ENCODE measurements around the gene ECSIT. TPM values are rescaled to one million over a fixed set of nuclear protein-coding genes. Genes with fewer than 3 reads are reported as not detected.
"Not testable (repeated sequence)": the region's sequence is repeated elsewhere in the genome, so short reads cannot be mapped to it uniquely, and the experiment has no call there.

ECSIT gene
- total RNA-seq, 2 experiments from 2014 or later, result 42.6 to 46.0 TPM

- H3K27ac Mint-ChIP-seq, result no peak overlapping the region
- H3K27me3 Mint-ChIP-seq (ENCODE audit: low read depth), result peaks cover 30% of the 10 kb centered on the region
- CTCF ChIA-PET, result no interaction called here
- H3K4me1 Mint-ChIP-seq (ENCODE audit: low read depth), result peaks cover 16% of the 10 kb centered on the region
- intact Hi-C loops (cut with micrococcal nuclease), result no loop called here
- no peak overlapping the region for H3K4me3 Mint-ChIP-seq
- peaks cover 7% of the 10 kb centered on the region for H3K36me3 Mint-ChIP-seq (ENCODE audit: low read depth)
- H3K9me3 Mint-ChIP-seq, result no peaks in the 10 kb centered on the region
- DNase-seq, result peak; percentile 35
Observed at GRCh38 chr19:11479090-11479897, 49.6 kb downstream of the ECSIT start.

GRCh38 chr19:11478167-11479089 is 50.5 kb downstream of the ECSIT start:
- no peaks in the 10 kb centered on the region for H3K9me3 Mint-ChIP-seq
- H3K27me3 Mint-ChIP-seq (ENCODE audit: low read depth), result peaks cover 28% of the 10 kb centered on the region
- peaks cover 16% of the 10 kb centered on the region for H3K4me1 Mint-ChIP-seq (ENCODE audit: low read depth)
- peaks cover 3% of the 10 kb centered on the region for H3K36me3 Mint-ChIP-seq (ENCODE audit: low read depth)
- H3K27ac Mint-ChIP-seq, result no peak overlapping the region
- CTCF ChIA-PET, result no interaction called here
- intact Hi-C loops (cut with micrococcal nuclease), result no loop called here
- DNase-seq, result no peak
- no peak overlapping the region for H3K4me3 Mint-ChIP-seq

GRCh38 chr19:11475861-11476260 is 53.1 kb downstream of the ECSIT start:
- Mint-ChIP-seq H3K9me3 (no peaks in the 10 kb centered on the region), H3K27ac (no peak overlapping the region), H3K4me1 (ENCODE audit: low read depth) (peaks cover 5% of the 10 kb centered on the region), H3K36me3 (ENCODE audit: low read depth) (no peaks in the 10 kb centered on the region), H3K4me3 (no peak overlapping the region), H3K27me3 (ENCODE audit: low read depth) (peaks cover 20% of the 10 kb centered on the region)
- CTCF ChIA-PET, result no interaction called here
- no peak for DNase-seq
- intact Hi-C loops (cut with micrococcal nuclease), result no loop called here

- DNase-seq; H3K9me3 Mint-ChIP-seq; CTCF ChIA-PET; intact Hi-C loops (cut with micrococcal nuclease); H3K36me3 Mint-ChIP-seq (ENCODE audit: low read depth); H3K4me3 Mint-ChIP-seq; H3K4me1 Mint-ChIP-seq (ENCODE audit: low read depth); H3K27ac Mint-ChIP-seq: not testable (repeated sequence)
- peaks cover 20% of the 10 kb centered on the region for H3K27me3 Mint-ChIP-seq (ENCODE audit: low read depth)
Observed at GRCh38 chr19:11475343-11475742, 53.6 kb downstream of the ECSIT start.

GRCh38 chr19:11473725-11474124 is 55.2 kb downstream of the ECSIT start:
- peaks cover 15% of the 10 kb centered on the region for H3K27me3 Mint-ChIP-seq (ENCODE audit: low read depth)
- no peak overlapping the region for H3K4me3 Mint-ChIP-seq
- H3K4me1 Mint-ChIP-seq (ENCODE audit: low read depth), result peaks cover under 1% of the 10 kb centered on the region
- DNase-seq, result no peak
- H3K27ac Mint-ChIP-seq, result no peak overlapping the region
- intact Hi-C loops (cut with micrococcal nuclease), result no loop called here
- H3K36me3 Mint-ChIP-seq (ENCODE audit: low read depth), result no peaks in the 10 kb centered on the region
- CTCF ChIA-PET, result interaction anchor here (0.6 to 0.8 kb wide), 3 partner anchors 9 to 22 kb away, joined by 3 to 4 read pairs (median 4); no protein-coding TSS in a partner anchor
- no peaks in the 10 kb centered on the region for H3K9me3 Mint-ChIP-seq

- H3K27ac Mint-ChIP-seq; H3K4me1 Mint-ChIP-seq (ENCODE audit: low read depth); intact Hi-C loops (cut with micrococcal nuclease); H3K27me3 Mint-ChIP-seq (ENCODE audit: low read depth); H3K9me3 Mint-ChIP-seq; H3K4me3 Mint-ChIP-seq; H3K36me3 Mint-ChIP-seq (ENCODE audit: low read depth); DNase-seq: not testable (repeated sequence)
- CTCF ChIA-PET, result interaction anchor here (0.7 to 2.5 kb wide), 2 partner anchors 14 to 38 kb away, joined by 4 to 10 read pairs; no protein-coding TSS in a partner anchor
Observed at GRCh38 chr19:11468266-11468845, 60.6 kb downstream of the ECSIT start.

- Mint-ChIP-seq H3K4me3 (no peak overlapping the region), H3K4me1 (ENCODE audit: low read depth) (no peaks in the 10 kb centered on the region), H3K27ac (no peak overlapping the region), H3K9me3 (no peaks in the 10 kb centered on the region), H3K27me3 (ENCODE audit: low read depth) (no peaks in the 10 kb centered on the region), H3K36me3 (ENCODE audit: low read depth) (no peaks in the 10 kb centered on the region)
- intact Hi-C loops (cut with micrococcal nuclease), result no loop called here
- DNase-seq, result no peak
- CTCF ChIA-PET, result no interaction called here
Observed at GRCh38 chr19:11465600-11465999, 63.3 kb downstream of the ECSIT start.

- H3K4me1 Mint-ChIP-seq (ENCODE audit: low read depth), result no peaks in the 10 kb centered on the region
- intact Hi-C loops (cut with micrococcal nuclease), result no loop called here
- H3K9me3 Mint-ChIP-seq, result no peaks in the 10 kb centered on the region
- H3K36me3 Mint-ChIP-seq (ENCODE audit: low read depth), result no peaks in the 10 kb centered on the region
- H3K4me3 Mint-ChIP-seq, result no peak overlapping the region
- CTCF ChIA-PET, result no interaction called here
- DNase-seq, result no peak
- no peak overlapping the region for H3K27ac Mint-ChIP-seq
- H3K27me3 Mint-ChIP-seq (ENCODE audit: low read depth), result peaks cover 3% of the 10 kb centered on the region
Observed at GRCh38 chr19:11464333-11465265, 64.3 kb downstream of the ECSIT start.

GRCh38 chr19:11463391-11463790 is 65.5 kb downstream of the ECSIT start:
- no peak for DNase-seq
- CTCF ChIA-PET, result no interaction called here
- intact Hi-C loops (cut with micrococcal nuclease), result no loop called here
- Mint-ChIP-seq H3K9me3 (no peaks in the 10 kb centered on the region), H3K4me1 (ENCODE audit: low read depth) (no peaks in the 10 kb centered on the region), H3K27ac (no peak overlapping the region), H3K4me3 (no peak overlapping the region), H3K36me3 (ENCODE audit: low read depth) (no peaks in the 10 kb centered on the region), H3K27me3 (ENCODE audit: low read depth) (peaks cover 3% of the 10 kb centered on the region)

- no peaks in the 10 kb centered on the region for H3K4me1 Mint-ChIP-seq (ENCODE audit: low read depth)
- CTCF ChIA-PET, result interaction anchor here (0.7 kb wide), 1 partner anchor 34 kb away, joined by 5 read pairs; no protein-coding TSS in a partner anchor
- DNase-seq, result no peak
- H3K27ac Mint-ChIP-seq, result no peak overlapping the region
- H3K27me3 Mint-ChIP-seq (ENCODE audit: low read depth), result peaks cover 3% of the 10 kb centered on the region
- H3K36me3 Mint-ChIP-seq (ENCODE audit: low read depth), result no peaks in the 10 kb centered on the region
- intact Hi-C loops (cut with micrococcal nuclease), result no loop called here
- no peaks in the 10 kb centered on the region for H3K9me3 Mint-ChIP-seq
- H3K4me3 Mint-ChIP-seq, result no peak overlapping the region
Observed at GRCh38 chr19:11461453-11461852, 67.5 kb downstream of the ECSIT start.

- peaks cover 3% of the 10 kb centered on the region for H3K27me3 Mint-ChIP-seq (ENCODE audit: low read depth)
- no peaks in the 10 kb centered on the region for H3K9me3 Mint-ChIP-seq
- H3K4me3 Mint-ChIP-seq, result no peak overlapping the region
- peak; percentile 46 for DNase-seq
- intact Hi-C loops (cut with micrococcal nuclease), result no loop called here
- H3K36me3 Mint-ChIP-seq (ENCODE audit: low read depth), result no peaks in the 10 kb centered on the region
- no peak overlapping the region for H3K27ac Mint-ChIP-seq
- no peaks in the 10 kb centered on the region for H3K4me1 Mint-ChIP-seq (ENCODE audit: low read depth)
- CTCF ChIA-PET, result no interaction called here
Observed at GRCh38 chr19:11460207-11460606, 68.7 kb downstream of the ECSIT start.
